GM19324 (cell line): Measurements from ENCODE around the gene VAV2.
"Not testable (repeated sequence)": the region's sequence is repeated elsewhere in the genome, so short reads cannot be mapped to it uniquely, and the experiment has no call there.

Experiments
- ATAC-seq: cut with Tn5 transposase; IDR thresholded peaks from one replicate; pipeline ENCODE4 v1.9.1; 2021; ENCODE audit warnings: mild to moderate bottlenecking, moderate library complexity; ENCODE audit not compliant: unreplicated experiment, low FRiP score

The VAV2 gene

DNA sequence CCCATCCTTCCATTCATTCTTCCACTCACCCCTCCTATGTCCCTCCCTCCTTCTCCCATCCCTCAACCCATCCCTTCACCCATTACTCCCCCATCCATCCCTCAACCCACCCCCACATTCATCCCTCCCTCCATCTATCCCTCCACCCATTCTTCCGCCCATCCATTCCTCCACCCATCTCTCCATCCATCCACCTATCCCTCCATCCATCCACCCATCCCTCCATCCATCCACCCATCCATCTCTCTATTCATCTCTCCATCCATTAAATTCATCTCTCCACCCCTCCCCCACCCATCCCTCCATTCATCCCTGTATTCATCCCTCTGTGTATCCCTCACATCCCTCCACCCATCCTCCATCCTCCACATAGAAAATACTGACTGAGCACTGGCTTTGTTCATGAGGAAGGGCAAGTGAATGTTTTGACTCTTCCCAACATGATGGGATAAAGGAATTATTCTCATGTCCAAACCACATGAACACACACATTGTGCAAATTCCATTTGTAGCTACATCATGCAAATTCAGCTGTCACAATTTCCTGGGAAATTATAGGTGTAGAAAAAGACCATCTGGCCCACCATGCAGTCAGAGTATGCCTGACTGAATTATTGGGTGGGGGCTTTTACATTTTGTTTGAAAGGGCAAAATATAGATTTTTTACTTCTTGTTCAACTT lies 6.9 kb upstream of the VAV2 start:
- ATAC-seq = no peak

DNA sequence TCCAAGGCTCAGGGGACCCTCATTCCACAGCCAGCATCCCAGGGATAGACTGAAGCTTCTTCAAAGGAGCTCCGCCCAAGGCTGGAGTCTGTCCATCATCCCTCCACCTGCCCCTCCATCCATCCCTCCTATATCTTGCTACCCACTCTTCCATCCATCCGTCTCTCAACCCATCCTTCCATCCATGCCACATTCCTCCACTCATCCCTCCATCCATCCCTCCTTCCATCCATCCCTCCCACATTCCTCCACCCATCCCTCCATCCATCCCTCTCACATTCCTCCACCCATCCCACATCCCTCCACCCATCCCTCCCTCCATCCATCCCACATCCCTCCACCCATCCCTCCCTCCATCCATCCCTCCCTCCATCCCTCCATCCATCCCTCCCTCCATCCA lies 5.5 kb upstream of the VAV2 start:
- ATAC-seq = no peak

DNA sequence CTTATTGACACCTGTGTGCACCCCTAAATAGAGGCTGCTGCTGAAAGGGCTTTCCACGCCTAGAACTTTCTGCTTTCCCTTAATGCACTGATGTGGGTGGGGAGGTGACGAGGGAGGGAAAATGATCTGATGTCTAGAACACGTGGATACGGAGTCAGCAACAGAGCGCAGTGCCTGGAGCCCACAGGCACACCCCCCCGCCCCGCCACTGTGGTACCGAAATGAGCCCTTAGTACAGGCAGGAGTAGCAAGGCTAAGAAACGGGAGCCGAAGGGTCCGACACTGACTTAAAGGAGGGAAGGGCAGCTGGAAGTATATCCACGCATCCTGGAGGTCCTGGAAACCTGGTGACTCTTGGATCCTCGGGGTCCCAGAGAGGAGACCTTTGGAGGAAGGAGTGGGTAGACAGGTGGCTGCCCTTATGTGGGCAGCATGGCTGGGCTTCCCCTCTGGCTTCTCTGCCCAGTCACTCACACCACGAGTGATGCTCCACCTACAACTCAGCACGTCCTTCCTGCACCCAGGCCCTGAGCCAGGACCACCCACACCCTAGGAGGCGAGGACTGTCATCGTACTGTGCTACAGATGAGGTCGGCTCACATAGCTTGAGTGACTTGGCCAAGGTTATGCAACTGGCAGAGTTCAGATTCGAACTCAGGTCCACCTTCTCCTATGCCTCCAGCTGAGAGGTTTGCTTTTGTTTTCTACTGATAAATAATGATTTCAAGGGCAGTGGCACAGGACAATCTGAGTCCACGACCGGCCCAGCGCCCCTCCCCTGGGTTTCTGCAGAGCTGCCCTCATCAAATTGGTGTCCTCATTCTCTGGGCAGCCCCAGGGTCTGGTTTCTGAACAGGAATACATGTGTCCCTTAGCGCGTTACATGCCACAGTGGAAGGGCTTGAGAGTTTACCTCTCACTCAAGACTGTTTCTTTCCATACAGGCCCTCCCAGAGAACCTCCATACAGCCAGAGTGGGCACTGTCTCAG lies 4.7 kb upstream of the VAV2 start:
- no peak for ATAC-seq

DNA sequence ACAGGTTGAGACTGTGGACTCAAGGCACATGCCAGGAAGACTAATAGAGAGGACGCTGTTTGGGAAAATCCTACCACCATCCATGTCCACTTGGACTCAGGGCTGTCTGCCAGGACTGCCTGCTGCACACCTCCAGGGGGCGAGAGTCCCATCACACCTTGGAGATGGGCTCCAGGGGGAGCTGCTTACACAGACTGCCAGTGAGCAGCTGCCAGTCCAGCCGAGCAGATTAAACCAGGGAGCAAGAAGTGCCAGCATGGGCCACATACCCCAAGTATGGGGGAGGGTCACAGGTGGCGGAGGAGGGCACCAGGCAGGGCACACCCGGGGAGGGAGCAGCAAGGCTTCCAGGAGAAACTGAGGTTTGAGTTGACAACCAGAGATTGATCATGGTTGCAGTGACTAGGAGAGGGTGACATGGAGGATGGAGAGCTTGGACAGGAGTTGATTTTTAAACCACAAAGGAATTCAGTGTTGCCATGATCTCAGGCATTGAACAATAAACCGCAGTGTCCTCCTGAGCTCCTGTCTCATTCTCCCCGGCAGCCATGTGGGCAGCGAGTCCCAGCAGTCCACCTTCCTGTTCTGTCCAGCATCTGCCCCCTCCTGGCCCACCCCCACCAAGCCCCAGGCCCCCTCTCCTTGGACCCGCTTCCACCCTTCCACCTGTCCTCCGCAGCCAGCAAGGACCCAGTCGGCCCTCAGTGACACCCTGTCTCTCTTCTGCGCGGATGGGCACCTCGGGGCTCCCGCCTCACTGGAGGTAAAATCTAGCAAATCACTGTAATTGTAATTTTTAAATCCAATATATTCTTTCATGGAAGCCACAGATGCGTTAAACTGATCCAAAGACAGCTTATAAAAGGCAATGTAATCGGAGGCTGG lies 3.1 kb upstream of the VAV2 start:
- no peak for ATAC-seq

DNA sequence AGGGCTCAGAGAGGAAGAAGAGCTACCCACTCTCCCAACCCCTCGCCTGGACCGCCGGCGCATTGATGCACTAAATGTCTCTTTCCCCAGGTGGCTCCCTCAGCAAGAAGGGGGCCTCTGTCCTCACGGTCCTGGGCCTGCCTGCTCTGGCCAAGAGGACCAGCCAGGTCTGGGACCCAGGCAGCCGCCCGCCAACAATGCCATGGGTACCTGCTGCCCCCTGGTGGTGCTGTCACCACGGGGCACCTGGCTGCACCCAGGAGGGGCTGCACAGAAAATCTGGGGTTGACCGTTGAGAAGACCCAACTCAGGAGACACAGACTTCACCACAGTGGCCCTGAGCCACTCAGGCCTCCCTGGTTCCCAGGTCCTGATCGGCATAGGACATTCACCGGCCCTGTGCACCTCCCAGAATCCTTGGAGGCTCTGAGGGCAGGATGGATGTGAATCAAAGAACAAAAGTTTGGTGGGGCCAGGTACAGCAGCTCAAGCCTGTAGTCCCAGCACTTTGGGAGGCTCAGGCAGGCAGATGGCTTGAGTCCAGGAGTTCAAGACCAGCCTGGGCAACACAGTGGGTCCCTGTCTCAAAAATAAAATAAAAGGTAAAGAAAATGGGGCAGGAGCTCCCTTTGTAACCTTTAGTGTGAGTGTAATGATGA lies 2.4 kb upstream of the VAV2 start:
- ATAC-seq = no peak

DNA sequence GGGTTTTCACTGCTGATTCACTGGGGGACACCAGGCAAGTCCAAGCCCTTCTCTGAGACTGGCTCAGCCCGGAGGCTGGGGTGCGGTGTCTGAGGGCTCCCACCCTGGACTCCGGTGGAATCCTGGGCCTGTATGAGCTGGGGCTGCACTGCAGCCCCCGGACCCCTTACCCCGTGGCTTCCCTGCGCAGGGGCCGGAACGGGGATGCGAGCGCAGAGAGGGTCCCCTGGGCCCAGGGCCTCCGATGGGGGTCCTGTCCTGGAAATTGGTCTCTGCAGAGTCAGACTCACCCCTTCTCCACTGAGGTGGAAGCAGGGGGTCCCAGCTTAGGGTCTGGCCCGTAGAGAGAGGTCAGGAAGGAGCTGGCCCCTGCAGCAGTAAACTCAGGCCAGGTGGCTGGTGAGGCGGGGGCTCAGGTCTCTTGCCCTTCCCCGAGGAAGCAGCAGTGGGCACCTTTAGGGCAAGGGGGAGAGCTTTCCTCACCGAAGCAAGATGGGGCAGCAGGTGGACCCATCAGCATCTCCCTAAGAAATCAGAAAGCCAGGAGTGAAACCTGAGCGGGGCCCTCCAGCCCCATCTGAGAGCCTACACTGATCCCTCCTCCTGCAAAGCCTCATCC lies 1.6 kb upstream of the VAV2 start:
- no peak for ATAC-seq

DNA sequence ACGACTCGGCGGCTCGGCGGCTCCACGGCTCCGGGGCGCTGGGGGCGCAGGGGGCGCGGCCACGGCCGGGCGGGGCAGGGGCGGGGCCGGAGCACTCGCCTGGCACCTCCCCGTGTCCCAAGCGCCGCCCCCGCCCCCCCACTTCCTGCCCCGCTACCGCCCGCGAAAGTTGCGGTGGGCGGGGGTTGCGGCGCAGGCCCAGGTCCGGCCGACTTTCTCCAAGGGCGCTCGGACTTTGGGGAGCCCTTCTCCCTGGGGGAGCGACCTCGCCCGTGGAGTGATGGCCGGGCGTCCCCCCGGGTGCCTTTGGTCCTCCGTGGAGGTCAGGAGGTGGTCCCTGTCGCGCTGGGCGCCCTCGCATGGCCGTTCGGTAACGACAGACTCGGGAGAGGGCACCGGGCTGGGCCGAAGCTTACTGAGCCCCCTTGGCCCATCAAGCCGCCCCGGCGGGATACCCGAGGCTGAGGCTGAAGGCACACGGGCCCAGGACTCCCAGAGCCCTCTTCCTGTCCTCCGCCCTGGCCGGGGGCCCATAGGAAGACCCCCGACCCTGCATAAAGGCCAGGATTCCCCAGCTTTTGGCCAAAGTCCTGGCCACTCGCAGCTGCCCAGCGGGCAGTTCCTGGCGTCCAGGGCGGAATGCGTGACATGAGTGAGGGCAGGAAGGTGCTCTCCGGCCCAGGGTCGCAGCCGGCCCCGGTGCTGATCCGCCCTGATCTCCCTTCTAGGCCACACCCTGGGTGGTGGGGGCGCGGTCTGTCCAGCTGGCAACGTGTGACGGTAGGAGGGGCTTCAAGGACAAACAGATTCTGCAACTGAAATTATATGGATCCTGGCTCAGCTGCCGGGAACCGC lies 883 bp upstream of the VAV2 start:
- ATAC-seq = peak; percentile 55

DNA sequence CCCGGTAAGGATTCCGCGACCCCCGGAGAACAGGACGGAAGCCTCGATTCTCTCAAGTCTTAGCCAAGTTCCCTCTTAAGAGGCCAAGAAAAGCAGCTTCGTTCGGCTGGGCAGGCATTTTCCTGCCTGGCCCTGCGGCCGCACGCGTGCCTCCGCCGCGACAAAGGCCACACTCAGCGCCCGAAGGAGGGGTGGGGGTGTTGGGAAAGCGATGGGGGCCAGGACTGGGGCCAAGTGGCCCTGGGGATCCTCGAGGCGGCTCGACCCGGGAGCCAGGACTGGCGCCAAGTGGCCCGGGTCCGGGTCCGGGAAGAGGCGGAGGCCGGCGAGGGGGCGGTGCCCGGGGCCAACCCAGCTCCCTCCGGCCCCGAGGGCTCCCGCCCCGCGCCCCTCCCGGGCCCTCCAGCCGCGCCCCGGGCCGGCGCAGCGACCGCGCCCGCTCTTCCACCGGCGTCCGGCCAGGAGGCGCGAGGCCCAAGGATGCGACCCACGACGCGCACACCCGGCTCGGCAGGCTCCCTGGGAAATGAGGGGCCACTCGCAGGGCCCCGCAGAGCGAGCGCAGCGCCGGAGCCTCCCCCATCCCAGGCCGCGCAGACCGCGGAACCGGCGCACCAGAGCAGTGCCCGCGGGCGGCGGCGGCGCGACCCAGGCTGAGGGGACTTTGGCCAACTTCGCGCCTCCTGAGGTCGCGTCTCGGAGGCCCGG lies 756 bp downstream of the VAV2 start:
- peak; percentile 8 for ATAC-seq

DNA sequence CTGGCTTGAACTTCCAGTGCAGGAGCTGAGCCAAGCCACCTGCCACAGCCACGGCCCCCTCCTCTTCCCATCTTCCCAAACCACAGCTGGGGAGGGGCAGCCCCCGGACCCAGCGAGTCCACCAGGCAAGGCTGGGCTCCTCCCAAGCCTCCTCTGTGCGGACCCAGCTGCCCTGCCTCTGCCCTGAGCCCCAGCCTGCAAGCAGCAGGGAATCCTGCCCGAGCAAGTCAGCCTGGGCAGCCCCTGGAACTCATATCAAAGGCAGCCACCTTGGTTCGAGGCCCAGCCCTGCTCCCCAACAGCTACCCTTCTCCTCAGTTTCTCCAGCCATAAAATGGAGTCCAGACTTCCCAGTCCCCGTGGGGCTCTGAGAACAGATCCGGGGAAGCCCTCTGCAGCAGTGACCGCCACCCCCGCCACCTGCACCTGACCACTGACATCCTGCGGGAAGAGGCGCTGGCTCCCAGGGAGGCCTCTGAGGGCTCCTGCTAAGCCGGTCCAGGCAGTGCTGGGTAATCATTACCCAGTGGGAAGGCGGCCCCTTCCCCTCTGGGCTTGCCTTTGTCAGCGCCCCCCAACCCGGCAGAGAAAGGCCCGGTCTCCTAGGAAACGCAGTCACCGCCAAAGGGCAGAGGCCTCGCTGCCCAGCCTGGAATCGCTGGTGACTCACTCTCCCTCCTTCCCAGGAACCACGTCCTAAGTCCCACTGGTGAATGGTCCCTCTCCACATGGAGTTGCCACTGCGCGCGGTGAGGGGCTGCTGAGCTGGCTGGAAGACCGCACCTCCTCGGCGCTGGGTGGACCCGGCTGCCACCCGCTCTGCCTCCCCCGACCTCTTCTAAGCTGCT lies 1.5 kb downstream of the VAV2 start:
- no peak for ATAC-seq

DNA sequence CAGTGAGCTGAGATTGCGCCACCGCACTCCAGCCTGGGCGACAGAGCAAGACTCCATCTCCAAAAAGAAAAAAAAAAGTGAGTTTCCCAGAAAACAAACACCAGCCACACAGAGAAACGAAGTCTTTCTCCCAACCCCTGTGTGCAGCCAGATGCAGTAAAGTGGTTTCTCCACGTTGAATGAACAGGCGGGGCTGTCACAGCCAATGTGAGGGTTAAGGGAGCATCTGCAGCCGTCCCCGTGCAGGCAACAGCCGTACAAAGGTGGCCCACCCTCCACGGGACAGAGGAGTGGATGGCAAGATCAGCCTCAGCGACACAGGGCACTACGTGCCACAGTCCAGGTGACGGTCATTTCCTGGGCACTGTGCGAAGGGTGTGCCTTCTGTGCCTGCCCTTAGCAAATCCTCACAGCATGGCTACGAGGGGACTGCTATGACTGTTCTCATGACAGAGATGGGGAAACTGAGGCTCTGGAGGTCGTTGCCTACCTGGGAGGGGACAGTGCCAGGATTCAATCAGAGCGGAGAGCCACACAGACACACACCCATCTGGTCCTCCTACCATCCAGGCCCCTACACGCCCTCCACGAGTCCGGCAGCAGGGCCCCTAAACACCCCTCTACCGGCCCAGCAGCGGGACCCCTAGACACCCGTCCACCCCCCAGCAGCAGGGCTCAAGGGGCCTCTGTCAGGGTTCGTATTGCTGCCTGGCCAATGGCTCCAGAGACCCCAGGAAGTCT lies 2.3 kb downstream of the VAV2 start:
- ATAC-seq = no peak

DNA sequence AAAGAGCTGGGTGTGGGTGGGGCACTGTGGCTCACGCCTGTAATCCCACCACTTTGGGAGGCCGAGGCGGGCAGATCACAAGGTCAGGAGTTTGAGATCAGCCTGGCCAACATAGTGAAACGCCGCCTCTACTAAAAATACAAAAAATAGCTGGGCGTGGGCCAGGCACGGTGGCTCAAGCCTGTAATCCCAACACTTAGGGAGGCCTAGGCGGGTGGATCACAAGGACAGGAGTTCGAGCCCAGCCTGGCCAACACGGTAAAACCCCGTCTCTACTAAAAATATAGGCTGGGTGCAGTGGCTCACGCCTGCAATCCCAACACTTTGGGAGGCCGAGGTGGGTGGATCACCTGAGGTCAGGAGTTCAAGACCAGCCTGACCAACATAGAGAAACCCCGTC lies 3.4 kb downstream of the VAV2 start:
- ATAC-seq = not testable (repeated sequence)

DNA sequence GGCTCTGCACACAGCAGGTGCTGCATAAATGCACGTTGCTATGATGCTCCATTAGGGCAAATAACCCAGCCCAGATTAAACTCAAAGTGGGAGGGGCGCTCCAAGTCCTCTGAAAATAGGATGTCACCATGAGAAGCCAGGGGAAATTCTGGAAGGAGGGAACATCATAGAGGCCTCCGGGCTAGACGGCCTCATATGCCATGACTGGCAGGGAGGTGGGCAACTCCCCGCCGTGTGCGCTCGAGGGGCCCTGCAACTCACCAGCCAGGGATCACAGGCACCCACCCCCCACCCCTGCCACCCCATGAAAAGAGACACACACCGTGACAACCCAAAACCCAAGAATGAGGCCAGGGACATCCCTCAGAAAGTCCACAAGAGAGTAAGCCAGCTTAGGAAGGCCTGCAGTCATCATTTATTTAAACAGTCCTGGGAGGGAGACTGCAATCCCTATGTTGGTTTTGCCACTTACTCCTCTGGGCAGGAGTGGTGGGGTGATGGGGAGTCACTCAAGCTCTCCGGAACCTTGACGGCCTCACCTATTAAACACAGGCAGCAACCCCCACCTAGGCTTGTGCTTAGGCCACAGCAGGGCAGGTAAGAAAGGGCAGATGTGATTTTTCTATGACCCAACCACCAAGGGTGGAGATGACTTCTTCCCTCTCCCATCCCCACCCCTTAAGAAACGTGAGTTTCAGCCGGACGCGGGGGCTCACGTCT lies 4.0 kb downstream of the VAV2 start:
- ATAC-seq = no peak

DNA sequence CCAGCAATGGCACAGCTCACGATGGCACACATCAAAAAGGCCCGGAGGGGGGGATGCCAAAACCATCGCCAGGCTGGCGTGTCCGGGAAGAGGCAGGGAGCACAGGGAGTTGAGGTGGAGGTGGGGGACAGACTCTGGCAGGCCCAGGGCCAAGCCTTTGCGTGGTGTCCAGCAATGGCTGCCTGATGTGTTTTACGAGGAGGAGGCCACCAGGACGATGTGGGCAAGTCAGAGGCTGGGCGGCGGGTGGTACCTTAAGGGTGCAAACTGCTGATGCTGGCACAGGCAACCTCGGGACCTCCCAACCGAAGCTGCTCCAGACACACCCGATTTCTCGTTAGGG lies 4.7 kb downstream of the VAV2 start:
- no peak for ATAC-seq

DNA sequence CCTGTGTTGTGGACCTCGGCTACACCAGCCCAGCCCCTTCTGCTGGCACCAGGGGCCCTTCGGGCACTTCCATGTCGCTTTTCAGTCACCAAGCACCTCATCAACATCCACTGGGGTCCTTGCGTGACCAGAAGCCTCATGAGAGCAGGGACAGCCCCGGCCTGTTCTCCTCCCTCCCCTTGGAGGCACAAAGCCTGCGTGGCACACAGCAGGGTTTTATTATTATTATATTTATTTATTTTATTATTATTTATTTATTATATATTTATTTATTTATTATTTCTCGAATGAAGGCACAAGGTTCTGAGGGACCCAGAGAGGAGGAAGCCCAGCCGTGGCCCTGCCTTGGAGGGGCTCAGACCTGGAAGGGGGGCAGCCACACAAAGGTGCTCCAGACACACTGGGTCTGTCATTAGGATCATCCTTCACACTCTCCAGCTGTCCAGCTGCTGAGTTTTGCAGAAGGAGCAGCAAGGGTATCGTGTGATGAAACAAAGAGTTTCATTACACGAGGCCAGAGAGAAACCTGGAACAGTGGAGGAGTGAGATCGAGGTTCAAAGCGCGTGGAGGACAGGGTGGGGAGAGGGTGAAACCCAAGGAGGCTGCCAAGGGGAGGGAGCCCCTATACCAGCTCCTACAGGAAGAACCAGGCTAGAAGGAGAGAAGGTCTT lies 5.2 kb downstream of the VAV2 start:
- no peak for ATAC-seq

DNA sequence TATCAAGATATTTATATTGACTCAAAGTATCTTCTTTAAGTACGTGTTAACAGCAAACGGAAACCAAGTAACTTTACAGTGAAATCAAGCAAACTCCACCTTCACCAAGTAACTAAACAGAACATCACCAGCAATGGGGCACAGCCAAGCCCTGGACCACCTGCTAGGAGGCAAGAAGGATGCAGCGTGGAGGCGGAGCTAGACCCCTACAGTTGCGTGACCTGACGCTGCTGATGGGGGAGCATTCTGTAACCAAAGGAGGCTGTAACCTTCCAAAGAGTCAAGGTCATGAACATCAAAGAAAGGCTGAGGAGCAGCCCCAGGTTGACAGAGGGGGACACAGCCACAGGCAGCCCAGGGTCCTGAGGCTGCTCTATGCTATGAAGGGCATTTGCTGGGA lies 6.1 kb downstream of the VAV2 start:
- ATAC-seq = no peak
